GM19023 (cell line): Measurements from ENCODE around the gene RNLS.

Source experiments
- ATAC-seq: cut with Tn5 transposase; IDR thresholded peaks from one replicate; pipeline ENCODE4 v1.9.1; 2021; ENCODE audit warnings: mild to moderate bottlenecking, moderate library complexity; ENCODE audit not compliant: unreplicated experiment

The RNLS gene

DNA sequence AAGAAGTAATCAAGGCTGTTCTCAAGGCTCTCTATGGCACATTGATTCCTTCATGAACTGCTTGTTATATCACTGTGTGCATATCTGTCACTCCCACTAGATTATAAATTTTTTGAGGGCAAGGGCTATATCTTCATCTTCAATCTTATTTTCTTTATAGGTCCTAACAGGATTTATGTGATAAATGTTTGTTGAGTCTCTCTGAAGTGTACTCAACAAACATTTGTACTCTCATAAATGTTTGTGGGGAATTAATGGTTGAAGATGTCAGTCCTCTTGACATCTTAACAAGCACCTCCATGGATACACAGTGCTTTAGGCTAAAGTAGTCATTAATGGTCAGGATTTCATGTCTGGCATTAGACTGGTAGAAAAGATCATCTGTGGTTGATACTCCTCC, 143.2 kb downstream of the RNLS start:
- no peak for ATAC-seq

DNA sequence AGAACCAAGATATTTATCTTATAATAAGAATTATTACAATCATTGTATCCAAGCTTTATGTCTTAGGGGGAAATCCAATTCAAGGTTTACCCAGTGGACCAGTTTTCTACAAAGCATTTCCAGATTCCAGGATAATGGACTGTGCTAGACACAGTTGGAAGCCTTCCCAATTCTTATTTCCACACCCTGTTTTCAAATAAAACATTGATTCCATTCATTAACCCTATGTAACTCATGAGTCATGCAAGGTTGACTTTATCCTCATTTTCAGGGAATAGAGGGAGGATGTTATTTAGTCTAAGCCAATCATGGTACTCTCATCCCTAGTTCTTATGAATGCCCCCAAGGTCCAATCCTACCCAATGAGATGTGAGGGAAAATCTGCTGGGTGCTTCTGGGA, 145.7 kb downstream of the RNLS start:
- no peak for ATAC-seq

DNA sequence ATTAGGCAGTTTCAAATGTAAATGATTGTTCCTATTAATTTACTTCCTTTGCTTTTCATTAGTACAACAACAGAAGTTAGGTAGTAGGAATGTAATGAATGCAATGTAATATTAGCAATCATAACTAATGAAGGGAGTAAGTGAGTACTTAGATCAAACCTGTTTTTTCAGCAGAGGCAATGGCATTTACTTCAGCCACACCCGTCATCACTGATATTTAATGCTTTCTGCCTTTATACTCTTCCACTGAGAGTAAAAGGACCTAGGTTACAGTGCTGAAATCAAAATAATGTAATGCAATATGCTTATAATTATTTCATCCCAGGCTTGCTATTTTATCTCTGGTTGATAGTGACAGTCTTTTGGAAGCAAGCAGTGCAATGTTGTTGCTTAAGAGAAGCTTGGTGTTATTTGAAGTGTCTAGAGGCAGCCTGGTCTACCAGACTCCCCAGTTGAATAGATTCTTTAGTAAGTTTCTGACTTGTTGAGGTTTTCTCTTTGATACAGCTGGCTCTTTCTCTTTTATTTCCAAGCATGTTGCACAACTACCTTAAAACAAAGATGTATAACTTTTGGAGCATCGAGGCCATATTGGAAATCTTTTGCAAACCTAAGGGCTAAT, 149.4 kb downstream of the RNLS start:
- no peak for ATAC-seq

DNA sequence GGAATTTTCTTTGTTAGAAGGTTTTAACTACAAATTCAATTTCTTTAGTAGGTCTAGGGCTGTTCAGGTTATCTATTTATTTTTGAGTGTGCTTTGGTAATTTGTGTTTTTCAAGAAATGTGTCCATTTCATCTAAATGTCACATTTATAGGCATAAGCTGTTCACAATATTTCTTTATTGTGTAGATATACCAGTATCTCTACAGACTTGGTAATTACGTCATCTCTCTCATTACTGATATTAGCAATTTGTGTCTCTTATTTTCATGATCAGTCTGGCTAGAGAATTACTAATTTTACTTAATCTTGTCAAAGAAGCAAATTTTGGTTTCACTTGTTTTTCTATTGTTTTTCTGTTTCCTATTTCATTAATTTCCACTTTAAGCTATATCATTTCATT, 152.0 kb downstream of the RNLS start:
- ATAC-seq = no peak

DNA sequence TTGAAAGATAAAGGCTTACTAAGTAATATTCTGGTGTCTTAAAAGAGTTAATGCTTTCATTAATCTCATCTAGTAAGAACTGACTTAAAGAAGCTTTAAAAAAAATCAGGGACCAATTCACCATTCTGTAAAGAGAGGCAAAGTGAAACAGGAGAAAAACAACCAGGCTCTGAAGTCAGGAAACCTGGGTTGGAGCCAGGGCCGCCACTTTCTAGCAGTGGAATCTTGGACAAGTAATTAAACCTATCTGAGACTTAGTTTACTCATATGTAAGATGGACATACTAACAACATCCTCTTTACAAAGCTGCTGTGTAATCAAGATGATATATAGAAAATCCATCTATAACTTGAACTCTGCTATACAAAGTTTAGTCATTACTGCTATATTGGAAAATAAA, 154.1 kb downstream of the RNLS start:
- no peak for ATAC-seq

DNA sequence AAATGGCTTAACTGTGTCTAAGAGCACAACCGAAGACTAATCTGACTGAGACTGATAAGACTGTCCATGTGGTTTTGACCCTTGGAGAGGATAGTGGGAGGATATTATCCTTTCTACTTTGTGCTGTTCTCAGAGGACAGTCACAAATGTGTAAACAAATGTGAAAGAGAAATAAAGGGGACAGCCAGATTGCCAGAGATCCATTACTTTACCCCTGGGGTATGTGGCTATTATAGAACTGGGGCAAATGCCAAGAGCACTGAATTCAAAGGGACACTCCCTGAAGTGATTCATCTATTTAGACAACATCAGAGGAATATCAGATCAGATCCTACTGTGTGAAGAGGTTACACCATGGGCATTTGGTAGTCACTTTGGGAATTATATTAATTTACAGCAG, 154.7 kb downstream of the RNLS start:
- no peak for ATAC-seq

DNA sequence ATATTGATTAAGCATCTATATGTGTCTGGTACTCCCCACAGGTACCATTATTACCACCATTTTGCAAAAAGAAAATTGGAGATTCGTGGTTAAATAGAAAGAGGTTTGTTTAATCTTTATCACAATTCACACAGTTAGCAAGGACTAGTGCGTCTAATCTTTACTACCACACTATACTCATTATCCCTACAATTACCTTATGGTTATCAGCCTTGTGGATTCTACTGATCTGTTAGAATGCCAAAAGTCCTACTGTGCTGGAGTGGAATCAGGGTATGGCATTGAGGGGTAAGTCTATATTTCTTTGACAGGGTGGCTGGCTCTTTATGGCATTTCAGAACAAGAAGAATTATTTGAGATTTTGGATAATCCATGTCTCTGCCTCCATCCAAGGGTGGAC, 156.1 kb downstream of the RNLS start:
- no peak for ATAC-seq

DNA sequence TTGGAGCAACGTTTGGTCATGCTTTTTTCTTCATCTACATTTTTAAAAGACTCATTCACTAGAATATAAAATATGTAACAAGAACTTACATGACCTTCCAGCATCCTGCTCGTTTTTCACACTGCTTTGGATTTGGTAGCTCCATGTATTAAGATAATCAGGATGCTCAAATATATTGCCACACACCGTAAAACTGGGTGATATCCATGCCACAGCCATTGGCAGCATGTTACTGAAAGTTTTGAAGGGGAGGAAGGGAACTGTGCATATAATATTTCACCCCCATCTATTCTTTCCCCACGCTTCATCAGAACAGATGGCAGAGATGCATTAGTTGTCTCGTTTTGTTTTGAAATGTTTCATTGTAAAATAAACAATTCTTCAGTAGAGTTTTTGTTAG, 158.2 kb downstream of the RNLS start:
- no peak for ATAC-seq

DNA sequence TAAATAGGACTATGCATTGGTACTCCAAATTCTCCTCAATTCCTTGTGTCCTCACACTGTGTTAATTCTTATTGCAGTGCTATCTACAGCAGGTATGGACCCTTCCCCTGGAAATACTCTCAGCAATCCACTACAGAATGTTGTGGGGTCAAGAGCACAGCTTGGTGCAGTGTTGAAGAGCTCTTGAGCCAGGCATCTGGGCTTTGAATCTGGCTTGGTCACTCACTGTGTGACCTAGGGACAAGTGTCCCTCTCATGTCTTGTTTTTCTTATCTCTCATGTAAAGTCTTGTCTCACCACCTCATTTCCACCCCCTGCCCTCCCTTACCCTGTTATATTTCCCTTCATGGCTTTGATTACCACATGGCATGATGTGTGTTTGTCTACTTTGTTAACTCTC, 159.4 kb downstream of the RNLS start:
- no peak for ATAC-seq

DNA sequence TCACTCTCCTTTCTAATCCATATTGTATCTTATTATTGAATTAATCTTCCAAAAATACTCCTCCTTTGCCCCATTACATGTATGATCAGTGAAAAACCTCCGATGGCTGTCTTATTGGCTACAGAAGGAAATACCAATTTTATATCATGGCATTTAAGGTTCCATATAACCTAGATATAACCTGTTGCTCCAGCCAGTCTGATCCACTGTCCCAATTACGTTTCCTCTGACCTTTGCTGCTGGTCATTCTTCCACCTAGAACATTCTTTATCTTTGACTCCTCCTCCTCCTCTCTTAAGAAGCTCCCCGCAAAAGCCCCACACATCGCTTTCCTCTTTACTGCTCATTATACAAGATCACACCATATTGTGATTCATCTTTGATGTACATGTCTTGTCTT, 161.5 kb downstream of the RNLS start:
- ATAC-seq = no peak

DNA sequence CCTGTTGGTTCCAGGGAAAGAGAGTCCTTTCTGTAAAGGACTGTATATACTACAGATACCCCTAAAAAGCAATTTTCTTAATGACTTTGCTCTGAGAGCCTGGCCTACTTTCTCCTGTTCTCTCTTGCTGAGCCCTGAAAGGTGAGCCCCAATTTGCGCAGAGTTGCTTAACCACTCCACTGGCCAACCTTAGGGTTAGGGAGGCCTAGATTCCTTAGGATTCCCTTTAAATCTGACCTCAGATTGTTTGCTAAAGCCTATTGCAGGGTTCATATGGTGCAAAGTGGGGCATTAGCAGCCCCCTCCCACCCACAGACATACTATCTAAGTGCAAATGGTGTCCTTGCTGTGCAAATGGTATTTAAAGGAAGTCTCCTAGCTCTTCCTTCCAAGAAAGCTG, 164.2 kb downstream of the RNLS start:
- no peak for ATAC-seq

DNA sequence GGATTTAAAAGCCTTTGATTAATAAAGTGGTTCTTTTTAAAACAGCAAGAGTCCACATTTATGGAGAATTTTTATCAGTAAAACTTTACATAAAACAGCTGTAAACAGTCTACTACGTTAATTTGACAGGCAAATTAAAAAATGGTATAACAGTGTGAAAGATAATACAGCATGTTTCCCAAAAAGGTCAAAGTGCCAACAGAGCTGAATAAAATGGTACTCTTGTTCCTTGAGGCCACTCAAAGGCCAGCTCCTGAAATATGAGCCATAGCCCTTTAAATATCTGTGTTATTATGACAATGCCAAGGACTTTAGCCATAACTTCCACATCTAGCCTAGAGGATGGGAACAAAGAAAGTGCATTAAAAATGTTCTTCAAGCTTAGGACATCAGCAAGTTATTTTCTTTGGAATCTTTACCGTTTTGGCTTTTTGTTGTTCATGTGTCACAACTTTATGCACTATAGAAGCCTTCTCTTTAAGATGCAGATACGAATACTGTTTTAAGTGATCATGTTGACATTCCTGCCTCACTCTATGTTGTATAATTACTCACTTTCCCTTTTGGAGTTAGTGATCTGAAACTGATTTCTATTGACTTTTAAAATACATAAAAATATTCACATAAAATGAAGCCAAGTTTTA, 165.6 kb downstream of the RNLS start:
- no peak for ATAC-seq

DNA sequence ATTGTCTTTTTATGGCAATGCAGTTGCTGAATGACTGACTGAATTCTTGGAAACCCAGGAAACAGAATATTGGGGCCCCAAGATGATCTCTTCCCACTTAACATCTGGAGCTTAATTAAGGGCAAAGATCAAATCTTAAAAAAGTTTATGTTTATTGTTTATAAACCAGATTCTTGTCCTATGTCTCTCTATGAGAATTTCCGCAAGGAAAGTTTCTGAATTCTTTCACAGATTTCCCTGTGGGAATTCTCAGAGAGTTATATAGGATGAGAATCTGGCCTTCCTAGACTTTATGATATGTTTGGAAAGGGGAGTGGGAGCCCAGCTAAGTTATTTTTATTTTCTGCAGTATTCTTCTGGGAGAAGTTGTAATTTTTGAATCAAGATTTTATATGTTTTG, 166.3 kb downstream of the RNLS start:
- ATAC-seq = no peak

DNA sequence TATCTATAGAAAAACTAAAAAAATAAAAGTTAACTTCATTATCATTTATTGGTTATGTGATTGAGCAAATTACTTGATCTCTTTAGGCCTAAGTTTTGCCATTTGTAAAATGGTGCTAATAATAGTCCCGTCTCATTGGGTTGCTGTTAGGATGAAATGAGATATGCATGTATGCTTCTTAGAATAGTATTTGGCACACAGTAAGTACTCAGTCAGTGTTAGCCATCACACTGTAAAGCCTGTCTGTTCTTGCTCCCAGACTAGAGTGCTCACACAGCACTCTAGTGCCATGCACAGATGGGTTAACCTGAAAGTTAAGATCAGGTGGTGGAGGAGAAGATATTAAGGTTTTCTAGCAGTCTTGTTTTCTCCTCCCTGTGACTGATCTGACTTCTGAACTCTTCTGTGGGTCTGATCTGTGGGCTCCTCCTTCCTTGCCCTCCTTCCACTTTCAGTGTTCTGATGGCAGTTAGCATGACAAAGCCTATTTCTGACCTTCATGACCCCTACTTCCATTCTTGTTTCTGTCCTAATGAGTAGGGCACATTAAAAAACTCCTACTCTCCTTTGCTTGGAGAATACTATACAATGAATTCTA, 167.5 kb downstream of the RNLS start:
- ATAC-seq = no peak

DNA sequence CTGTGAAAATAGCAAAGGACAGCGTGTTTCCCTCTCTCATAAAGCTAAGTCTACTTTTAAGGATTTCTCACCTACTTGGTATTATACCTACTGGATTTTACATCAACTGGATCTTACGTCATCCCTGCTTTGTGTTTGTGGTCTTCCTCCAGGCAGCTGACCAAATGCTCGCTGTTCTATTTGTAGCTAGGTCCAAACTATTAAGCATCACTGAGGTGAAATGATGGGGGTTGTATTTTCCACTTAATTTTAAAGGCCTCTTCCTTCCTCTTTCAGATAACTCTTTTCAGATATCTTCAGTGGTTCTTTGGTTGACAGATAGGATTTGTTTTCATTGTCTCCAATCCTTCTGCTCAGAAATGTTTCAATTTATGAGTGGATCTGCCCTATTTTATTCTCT, 169.7 kb downstream of the RNLS start:
- ATAC-seq = no peak

DNA sequence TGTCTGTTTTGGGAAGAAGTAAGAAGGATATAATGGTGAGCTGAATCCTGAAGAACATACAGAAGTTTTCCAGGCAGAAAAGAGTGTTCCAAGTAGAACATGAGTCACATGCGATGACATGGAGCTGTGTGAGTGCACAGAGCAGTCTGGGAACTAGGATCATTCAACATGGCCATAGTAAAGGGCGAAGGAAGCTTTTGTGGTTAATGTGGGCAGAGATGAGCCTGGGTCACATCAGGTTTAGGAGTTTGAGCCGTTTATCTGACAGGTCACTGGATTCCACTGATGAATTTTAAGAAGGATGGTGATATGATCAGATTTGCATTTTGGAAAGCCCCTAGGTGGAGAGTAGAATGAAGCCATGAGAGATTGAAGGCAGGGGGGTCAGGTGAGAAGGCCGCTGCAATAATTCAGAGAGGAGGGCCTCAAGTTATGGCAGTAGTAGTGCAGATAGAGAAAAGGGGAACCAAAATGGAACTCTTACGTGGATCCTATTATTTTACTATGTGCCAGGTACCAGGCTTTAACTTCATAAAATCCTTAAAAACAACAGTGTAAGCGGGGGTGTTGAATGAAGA, 171.3 kb downstream of the RNLS start:
- no peak for ATAC-seq

DNA sequence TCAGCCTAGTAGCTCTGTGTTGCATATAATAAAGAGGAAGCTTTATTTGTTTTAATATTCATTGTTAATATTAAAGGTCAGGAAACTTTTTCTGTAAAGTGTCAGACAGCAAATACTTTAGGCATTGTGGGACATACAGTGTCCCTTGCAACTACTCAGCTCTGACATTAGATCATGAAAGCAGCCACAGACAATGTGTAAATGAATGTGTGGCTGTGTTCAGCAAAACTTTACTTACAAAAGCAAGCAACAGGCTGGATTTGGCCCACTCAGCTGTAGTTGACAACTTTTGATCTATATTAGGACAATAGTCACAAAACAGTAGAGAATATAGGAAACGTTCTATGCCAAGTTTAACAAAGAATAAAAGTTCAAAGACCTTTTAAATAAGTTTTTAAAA, 173.3 kb downstream of the RNLS start:
- no peak for ATAC-seq

DNA sequence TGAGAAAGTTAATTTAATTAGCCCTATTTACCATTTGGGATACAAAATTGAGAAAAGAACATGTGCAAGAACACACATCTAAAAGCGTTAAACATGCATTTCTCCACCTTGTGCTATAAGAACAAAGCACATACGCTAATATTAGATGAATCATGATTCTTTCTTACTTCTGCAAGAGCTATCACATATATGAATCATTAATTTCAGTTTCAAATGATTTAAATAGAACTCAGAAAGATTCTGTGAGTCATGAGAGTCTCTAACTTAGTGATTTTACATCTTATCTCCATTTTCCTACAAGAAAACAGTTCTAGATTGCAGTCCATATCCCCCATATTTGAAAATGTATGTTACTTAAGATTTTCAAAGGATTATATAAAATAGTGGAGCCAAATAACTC, 173.9 kb downstream of the RNLS start:
- no peak for ATAC-seq

DNA sequence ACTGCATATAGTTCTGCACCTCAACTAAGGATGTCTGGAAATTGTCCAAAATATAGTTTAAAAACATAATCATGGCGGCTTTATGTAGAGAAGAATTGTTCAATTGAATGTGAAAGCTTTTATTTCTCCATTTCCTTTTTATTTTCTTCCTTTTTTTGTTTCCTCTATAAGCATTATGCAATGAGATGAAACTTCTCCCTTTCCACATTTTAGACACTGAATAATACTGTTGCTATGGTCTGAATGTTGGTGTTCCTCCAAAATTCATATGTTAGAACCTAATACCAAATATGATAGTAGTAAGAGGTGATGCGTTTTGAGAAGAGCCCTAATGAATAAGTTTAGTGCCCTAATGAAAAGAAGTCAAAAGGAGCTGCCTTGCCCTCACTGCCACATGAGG, 175.0 kb downstream of the RNLS start:
- no peak for ATAC-seq

DNA sequence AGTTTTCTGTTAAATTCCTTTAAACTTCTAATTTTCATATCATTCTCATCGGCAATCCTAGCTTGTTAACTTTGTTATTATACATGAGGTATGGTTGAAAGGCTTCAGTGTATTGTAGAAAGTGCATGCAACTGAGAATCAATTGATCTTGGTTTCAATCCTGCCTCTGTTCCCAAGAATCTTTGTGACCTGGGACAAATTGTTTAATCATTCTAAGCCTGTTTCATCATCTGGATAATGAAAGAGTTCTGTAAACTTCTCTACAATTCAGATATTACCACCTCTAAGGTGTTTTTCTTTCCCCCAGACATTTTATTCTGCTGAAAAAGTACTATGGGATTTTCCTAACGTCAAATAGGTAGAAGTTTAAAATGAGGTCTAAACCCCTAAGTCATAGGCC, 179.0 kb downstream of the RNLS start:
- no peak for ATAC-seq

DNA sequence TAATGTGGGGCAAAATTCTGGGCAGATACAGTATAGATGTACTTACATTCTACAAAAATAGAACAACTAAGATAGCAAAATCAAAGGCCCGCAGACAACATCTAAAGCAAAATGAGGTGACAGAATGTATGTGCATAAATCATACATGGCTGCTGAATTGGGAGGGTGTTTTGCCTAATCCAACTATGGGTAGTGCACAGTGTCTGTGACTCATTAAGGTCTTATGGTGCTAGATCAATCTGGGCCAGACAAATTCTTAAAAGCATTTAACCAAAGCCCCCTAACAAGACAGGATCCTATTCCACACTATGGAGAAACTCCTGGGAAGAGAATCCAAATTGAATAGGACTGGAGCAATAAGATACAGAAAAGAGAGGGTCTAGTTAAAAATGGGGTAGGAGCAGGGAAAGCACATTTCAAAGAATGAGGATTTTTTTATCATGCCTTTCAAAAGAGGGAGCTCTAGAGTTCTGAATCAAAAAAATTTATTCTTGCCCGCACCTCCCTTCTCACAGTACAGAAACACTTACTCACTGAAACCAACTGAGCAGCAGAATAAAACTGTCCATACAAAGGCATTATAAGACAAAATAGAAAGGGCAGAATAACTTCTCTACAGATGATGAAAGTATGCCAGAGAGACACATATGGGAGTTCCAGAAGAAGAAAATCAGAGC, 181.3 kb downstream of the RNLS start:
- ATAC-seq = no peak

DNA sequence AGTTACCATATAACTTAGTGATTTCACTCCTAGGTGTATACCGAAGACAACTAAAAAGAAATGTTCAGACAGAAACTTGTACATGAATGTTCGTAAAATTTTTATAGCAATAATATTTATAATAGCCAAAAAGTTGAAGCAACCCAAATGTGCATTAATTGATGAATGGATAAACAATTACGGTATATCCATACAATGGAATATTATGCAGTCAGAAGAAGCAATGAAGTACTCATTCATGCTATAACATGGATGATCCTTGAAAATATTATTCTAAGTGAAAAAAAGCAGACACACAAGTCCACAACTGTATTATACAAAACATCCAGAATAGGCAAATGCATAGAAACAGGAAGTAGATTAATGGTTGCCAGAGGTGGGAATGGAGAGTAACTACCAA, 183.9 kb downstream of the RNLS start:
- ATAC-seq = no peak
